Measurements from ENCODE around the gene HSPA1L.

DNA sequence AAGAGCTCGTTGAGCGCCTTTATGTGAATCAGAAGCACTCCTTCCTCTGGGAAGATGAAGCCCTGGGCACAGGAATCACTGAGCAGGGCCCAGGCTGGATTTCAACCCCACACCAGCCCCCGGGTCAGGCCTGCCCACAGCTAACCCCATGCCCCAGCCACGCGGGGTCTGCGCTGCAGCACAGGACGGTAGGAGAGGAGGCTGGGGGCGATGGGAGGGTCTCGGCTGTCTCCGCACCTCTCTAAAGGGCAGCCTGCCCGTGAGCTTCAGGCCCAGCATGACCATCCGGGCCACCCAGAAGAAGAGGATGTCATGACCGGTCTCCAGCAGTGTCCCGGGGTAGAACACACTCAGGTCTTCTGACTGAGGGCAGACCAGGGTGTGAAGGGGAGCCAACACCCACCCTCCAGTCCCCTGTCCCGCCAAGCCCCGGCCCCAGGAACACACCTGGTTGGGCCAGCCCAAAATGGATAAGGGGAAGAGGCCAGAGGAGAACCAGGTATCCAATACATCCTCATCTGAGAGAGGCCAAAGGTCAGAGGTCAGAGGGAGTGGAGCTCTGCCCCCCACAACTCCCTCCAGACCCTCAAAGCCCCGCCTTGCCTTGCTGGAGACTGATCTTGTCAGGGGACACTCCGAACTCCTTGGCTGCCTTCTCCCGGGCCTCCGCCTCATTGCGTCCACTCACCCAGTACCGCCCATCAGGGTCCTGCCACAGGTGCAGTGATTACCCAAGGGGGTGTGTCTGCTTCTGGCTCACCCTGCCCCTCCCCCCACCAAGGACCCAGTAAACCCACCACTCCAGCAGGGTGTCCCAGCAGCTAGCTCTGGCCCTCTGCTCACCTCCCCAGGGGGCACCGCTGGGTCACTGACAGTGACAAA, 33.6 kb downstream of the HSPA1L start:
- TF ChIP-seq, protein P1, sequence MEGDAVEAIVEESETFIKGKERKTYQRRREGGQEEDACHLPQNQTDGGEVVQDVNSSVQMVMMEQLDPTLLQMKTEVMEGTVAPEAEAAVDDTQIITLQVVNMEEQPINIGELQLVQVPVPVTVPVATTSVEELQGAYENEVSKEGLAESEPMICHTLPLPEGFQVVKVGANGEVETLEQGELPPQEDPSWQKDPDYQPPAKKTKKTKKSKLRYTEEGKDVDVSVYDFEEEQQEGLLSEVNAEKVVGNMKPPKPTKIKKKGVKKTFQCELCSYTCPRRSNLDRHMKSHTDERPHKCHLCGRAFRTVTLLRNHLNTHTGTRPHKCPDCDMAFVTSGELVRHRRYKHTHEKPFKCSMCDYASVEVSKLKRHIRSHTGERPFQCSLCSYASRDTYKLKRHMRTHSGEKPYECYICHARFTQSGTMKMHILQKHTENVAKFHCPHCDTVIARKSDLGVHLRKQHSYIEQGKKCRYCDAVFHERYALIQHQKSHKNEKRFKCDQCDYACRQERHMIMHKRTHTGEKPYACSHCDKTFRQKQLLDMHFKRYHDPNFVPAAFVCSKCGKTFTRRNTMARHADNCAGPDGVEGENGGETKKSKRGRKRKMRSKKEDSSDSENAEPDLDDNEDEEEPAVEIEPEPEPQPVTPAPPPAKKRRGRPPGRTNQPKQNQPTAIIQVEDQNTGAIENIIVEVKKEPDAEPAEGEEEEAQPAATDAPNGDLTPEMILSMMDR (IDR thresholded peaks at IDR 0.05; ENCODE audit: poor library complexity, severe bottlenecking): no peak
- TF ChIP-seq EZH2 (IDR thresholded peaks at IDR 0.05; ENCODE audit: borderline replicate concordance, insufficient read depth, low read length, poor library complexity, severe bottlenecking): no peak
